HEK293T (cell line): ENCODE measurements around the gene LRRC2.
"Not testable (repeated sequence)": the region's sequence is repeated elsewhere in the genome, so short reads cannot be mapped to it uniquely, and the experiment has no call there.

Experiments used
- CTCF ChIA-PET: fragments of 350-600 bp; formaldehyde crosslinking; extraction: SDS; loops from one replicate; lab custom pipeline; 2021; ENCODE audit warnings: antibody characterized with exemption, inconsistent platforms; lab: Yijun Ruan, JAX
- POLR2A ChIA-PET: fragments of 350-600 bp; formaldehyde crosslinking; extraction: SDS; loops from one replicate; lab custom pipeline; 2020; ENCODE audit warnings: antibody characterized with exemption, inconsistent platforms; lab: Yijun Ruan, JAX
- DNase-seq: peaks from one replicate; pipeline ENCODE4 v3.0.0; 2012; ENCODE audit warnings: mixed read lengths; ENCODE audit errors: extremely low spot score
- ARNT ChIP-seq: fragments of 450-650 bp; IDR thresholded peaks from 2 replicates; pipeline ENCODE4 v1.6.1; 2017; ENCODE audit warnings: mild to moderate bottlenecking
- BHLHE40 ChIP-seq: fragments of 450-650 bp; IDR thresholded peaks from 2 replicates; pipeline ENCODE4 v1.6.1; 2016; ENCODE audit warnings: mild to moderate bottlenecking, moderate library complexity, borderline replicate concordance
- CTBP1 ChIP-seq: fragments of 450-650 bp; IDR thresholded peaks from 2 replicates; pipeline ENCODE4 v1.6.1; 2016; ENCODE audit warnings: borderline replicate concordance
- ELF4 ChIP-seq: fragments of 450-650 bp; IDR thresholded peaks from 2 replicates; pipeline ENCODE4 v1.6.1; 2017; ENCODE audit warnings: antibody characterized with exemption
- FOXA1 ChIP-seq: fragments of 450-650 bp; IDR thresholded peaks from 2 replicates; pipeline ENCODE4 v1.6.1; 2016; ENCODE audit warnings: mild to moderate bottlenecking
- FOXK2 ChIP-seq: fragments of 450-650 bp; IDR thresholded peaks from 2 replicates; pipeline ENCODE4 v1.6.1; 2016; ENCODE audit warnings: mild to moderate bottlenecking
- FOXM1 ChIP-seq: fragments of 450-650 bp; IDR thresholded peaks from 2 replicates; pipeline ENCODE4 v1.6.1; 2017; ENCODE audit warnings: mild to moderate bottlenecking, borderline replicate concordance
- HDGF ChIP-seq: fragments of 450-650 bp; IDR thresholded peaks from 2 replicates; pipeline ENCODE4 v1.6.1; 2017; ENCODE audit warnings: antibody characterized with exemption, borderline replicate concordance
- L3MBTL2 ChIP-seq: fragments of 450-650 bp; conservative IDR thresholded peaks from 2 replicates; pipeline ENCODE4 v1.6.1; 2016; ENCODE audit warnings: mild to moderate bottlenecking
- LEF1 ChIP-seq: fragments of 450-650 bp; IDR thresholded peaks from 2 replicates; pipeline ENCODE4 v1.6.1; 2017; ENCODE audit warnings: mild to moderate bottlenecking, borderline replicate concordance
- NFRKB ChIP-seq: fragments of 450-650 bp; IDR thresholded peaks from 2 replicates; pipeline ENCODE4 v1.6.1; 2016; ENCODE audit warnings: mild to moderate bottlenecking, moderate library complexity
- PKNOX1 ChIP-seq: fragments of 450-650 bp; IDR thresholded peaks from 2 replicates; pipeline ENCODE4 v1.6.1; 2016
- SP1 ChIP-seq: fragments of 450-650 bp; IDR thresholded peaks from 2 replicates; pipeline ENCODE4 v1.6.1; 2017
- SUZ12 ChIP-seq: fragments of 450-650 bp; IDR thresholded peaks from 2 replicates; pipeline ENCODE4 v1.6.1; 2016; ENCODE audit warnings: mild to moderate bottlenecking
- TARDBP ChIP-seq: fragments of 450-650 bp; IDR thresholded peaks from 2 replicates; pipeline ENCODE4 v1.6.1; 2016
- ZNF384 ChIP-seq: fragments of 450-650 bp; IDR thresholded peaks from 2 replicates; pipeline ENCODE4 v1.6.1; 2016

LRRC2 gene

GRCh38 chr3:46557814-46558183, 8.3 kb downstream of the LRRC2 start:
- ChIA-PET CTCF (interaction anchor here (0.5 to 2.5 kb wide), 6 partner anchors 12 to 70 kb away, joined by 3 to 18 read pairs (median 5); partner anchors contain the start of gene RTP3), POLR2A (interaction anchor here (0.6 to 0.7 kb wide), 5 partner anchors 16 to 70 kb away, joined by 3 read pairs; no protein-coding TSS in a partner anchor)

DNA sequence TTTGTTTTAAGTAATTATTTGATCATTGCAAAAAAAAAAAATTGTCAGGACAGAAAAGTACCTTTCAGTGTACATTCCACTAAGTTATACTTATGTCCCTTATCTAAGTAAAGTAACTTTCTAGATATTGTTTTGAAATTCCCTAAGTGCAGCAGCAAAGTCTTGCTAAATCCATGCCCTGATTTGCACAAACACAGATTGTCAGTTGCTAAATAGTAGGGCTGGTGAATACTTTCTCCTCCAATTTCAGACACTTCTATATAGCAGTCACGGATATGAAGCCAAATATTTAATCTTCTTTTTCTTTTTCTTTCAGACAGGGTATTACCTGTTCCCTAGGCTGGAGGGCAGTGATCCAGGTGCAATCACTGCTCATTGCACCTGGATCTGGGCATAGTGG, 12.9 kb downstream of the LRRC2 start:
- ChIA-PET CTCF (interaction anchor here (0.7 kb wide), 1 partner anchor 50 kb away, joined by 4 read pairs; no protein-coding TSS in a partner anchor), POLR2A (no interaction called here)
- TF ChIP-seq TARDBP (no peak), HDGF (no peak)
- no peak for DNase-seq

More at GRCh38 chr3:46557814-46558183, 8.3 kb downstream of the LRRC2 start:
- no peak for TF ChIP-seq ZNF384
- no peak for TF ChIP-seq NFRKB
- TF ChIP-seq ELF4: no peak
- no peak for TF ChIP-seq BHLHE40
- TF ChIP-seq TARDBP: no peak
- TF ChIP-seq HDGF: no peak
- no peak for TF ChIP-seq LEF1
- TF ChIP-seq FOXM1: no peak
- TF ChIP-seq L3MBTL2: no peak
- TF ChIP-seq SUZ12: no peak
- TF ChIP-seq CTBP1: no peak
- no peak for TF ChIP-seq FOXA1
- no peak for TF ChIP-seq FOXK2
- TF ChIP-seq ARNT: no peak
- no peak for TF ChIP-seq PKNOX1
- TF ChIP-seq SP1: no peak
- DNase-seq: no peak

- TF ChIP-seq FOXA1 (no peak), ELF4 (no peak), ARNT (no peak), L3MBTL2 (no peak), CTBP1 (no peak)
- ChIA-PET POLR2A (no interaction called here), CTCF (no interaction called here)
- no peak for DNase-seq
Observed at GRCh38 chr3:46552538-46552937, 13.6 kb downstream of the LRRC2 start.

DNA sequence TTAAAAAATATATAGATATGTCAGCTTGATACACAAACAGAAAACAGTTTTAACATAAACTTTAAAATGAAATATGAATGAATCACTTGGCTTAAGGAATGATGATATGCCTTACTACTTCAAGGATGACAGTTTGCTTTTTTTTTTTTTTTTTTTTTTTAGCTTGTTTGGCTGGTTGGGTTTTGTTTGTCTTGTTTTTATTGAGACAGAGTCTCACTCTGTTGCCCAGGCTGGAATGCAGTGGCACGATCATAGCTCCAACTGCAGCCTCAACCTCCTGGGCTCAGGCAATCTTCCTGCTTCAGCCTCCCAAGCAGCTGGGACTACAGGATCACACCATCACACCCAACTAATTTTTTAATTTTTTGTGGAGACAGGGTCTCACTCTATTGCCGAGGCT, 14.5 kb downstream of the LRRC2 start:
- TF ChIP-seq ARNT (no peak), CTBP1 (no peak), NFRKB (no peak), TARDBP (no peak), FOXA1 (no peak), HDGF (no peak), LEF1 (no peak), SUZ12 (no peak), ELF4 (no peak), FOXM1 (no peak), L3MBTL2 (no peak), SP1 (no peak), ZNF384 (no peak), PKNOX1 (no peak), BHLHE40 (no peak)
- ChIA-PET CTCF (no interaction called here), POLR2A (no interaction called here)
- no peak for DNase-seq

- no peak for DNase-seq
- CTCF ChIA-PET: no interaction called here
- TF ChIP-seq NFRKB: no peak
- no peak for TF ChIP-seq BHLHE40
- TF ChIP-seq ARNT: no peak
- TF ChIP-seq L3MBTL2: no peak
- no peak for TF ChIP-seq SUZ12
- TF ChIP-seq TARDBP: no peak
- POLR2A ChIA-PET: no interaction called here
Observed at GRCh38 chr3:46549989-46550388, 16.1 kb downstream of the LRRC2 start.

GRCh38 chr3:46549408-46549904, 16.6 kb downstream of the LRRC2 start:
- POLR2A ChIA-PET: no interaction called here
- TF ChIP-seq HDGF: no peak
- no peak for TF ChIP-seq BHLHE40
- no peak for TF ChIP-seq LEF1
- no peak for TF ChIP-seq ARNT
- TF ChIP-seq SP1: no peak
- TF ChIP-seq FOXA1: no peak
- TF ChIP-seq FOXK2: no peak
- TF ChIP-seq SUZ12: no peak
- no peak for TF ChIP-seq PKNOX1
- no peak for TF ChIP-seq CTBP1
- TF ChIP-seq ZNF384: no peak
- TF ChIP-seq FOXM1: no peak
- TF ChIP-seq L3MBTL2: no peak
- TF ChIP-seq NFRKB: no peak
- TF ChIP-seq ELF4: no peak
- TF ChIP-seq TARDBP: no peak
- DNase-seq: no peak
- CTCF ChIA-PET: no interaction called here

DNA sequence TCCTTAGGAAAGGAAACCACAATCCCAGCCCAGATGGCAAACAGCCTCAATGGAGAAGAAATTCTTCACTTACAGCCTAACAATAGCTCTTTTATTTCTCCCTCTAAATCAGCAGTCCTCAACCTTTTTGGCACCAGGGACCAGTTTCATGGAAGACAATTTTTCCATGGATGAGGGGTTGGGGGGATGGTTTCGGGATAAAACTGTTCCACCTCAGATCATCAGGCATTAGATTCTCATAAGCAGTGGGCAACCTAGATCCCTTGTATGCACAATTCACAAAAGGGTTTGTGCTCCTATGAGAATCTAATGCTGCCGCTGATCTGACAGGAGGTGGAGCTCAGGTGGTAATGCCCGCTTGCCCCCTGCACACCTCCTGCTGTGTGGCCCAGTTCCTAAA, 17.5 kb downstream of the LRRC2 start:
- CTCF ChIA-PET: interaction anchor here (1.1 kb wide), 1 partner anchor 60 kb away, joined by 6 read pairs; no protein-coding TSS in a partner anchor
- DNase-seq, POLR2A ChIA-PET: not testable (repeated sequence)
